GM10266 (cell line): ENCODE data around the gene IFNA6.

Source experiments
- DNase-seq: peaks from one replicate; pipeline ENCODE4 v3.0.0; 2012; ENCODE audit errors: extremely low spot score
- CTCF ChIP-seq: IDR thresholded peaks from 2 replicates; pipeline ENCODE4 v1.5.1; 2012; ENCODE audit warnings: mild to moderate bottlenecking, low read depth; ENCODE audit not compliant: control insufficient read depth, insufficient read depth; ENCODE audit errors: missing control alignments

The IFNA6 gene

GRCh38 chr9:21350787-21351186 is at the start of gene IFNA6:
TSS of gene IFNA6 (minus strand) at chr9:21350887. CDS start at chr9:21350887, 0 bp downstream.
- no peak for TF ChIP-seq CTCF
- DNase-seq: no peak

- TF ChIP-seq CTCF: no peak
- DNase-seq: no peak
Measured at GRCh38 chr9:21399956-21400355, 49.3 kb upstream of the IFNA6 start.

GRCh38 chr9:21398955-21399489 is 48.3 kb upstream of the IFNA6 start:
- TF ChIP-seq CTCF: no peak
- no peak for DNase-seq

GRCh38 chr9:21395778-21396717 is 45.4 kb upstream of the IFNA6 start:
- peak; percentile 96 for TF ChIP-seq CTCF
- peak; percentile 42 for DNase-seq

- TF ChIP-seq CTCF: no peak
- no peak for DNase-seq
Measured at GRCh38 chr9:21392270-21392669, 41.6 kb upstream of the IFNA6 start.

GRCh38 chr9:21385131-21385670 is 34.5 kb upstream of the IFNA6 start, which contains the start of gene IFNA2:
TSS of gene IFNA2 (minus strand) at chr9:21385398. CDS start at chr9:21385329, 69 bp downstream.
- no peak for DNase-seq
- TF ChIP-seq CTCF: no peak
